ENCODE data around the gene MICB. TPM values are rescaled to one million over a fixed set of nuclear protein-coding genes. Genes with fewer than 3 reads are reported as not detected.
A peak's percentile ranks its signal among the peaks of the same experiment; 100 is the strongest.

MICB gene
- total and polyA plus RNA-seq, 2 donors (not counting 1 experiment from before 2014, with no cell fraction given), result 24.2 to 30.9 TPM

GRCh38 chr6:31557443-31558317 lies 59.7 kb downstream of the MICB start:
- intact Hi-C loops (cut with micrococcal nuclease), result loop anchor here (2.0 kb wide), 1 partner anchor 23 kb away; no protein-coding TSS in a partner anchor
- DNase-seq (no peak), ATAC-seq (ENCODE audit: low read depth) (no peak)
- Histone ChIP-seq H3K27ac (ENCODE audit: low read length in 2 of 2) (peak overlapping the region; percentile 80 to 87), H3K9me3 (ENCODE audit: control extremely low read depth in 1 of 3, control insufficient read depth in 2 of 3, insufficient read depth in 1 of 3, low read length in 2 of 3) (no peaks in the 10 kb centered on the region), H2AFZ (ENCODE audit: insufficient read depth, low read depth, low read length, poor library complexity, severe bottlenecking) (no peak overlapping the region), H3K79me2 (ENCODE audit: control insufficient read depth, insufficient read depth, low read length) (peaks cover 55% of the 10 kb centered on the region), H3K9ac (ENCODE audit: low read length) (peak overlapping the region; percentile 54), H3K36me3 (replicated peaks in 1 of 2; ENCODE audit: control extremely low read depth in 1 of 2, control insufficient read depth in 1 of 2, extremely low read depth in 1 of 2, insufficient read depth in 2 of 2, low read length in 1 of 2) (peaks cover 0 to 3% of the 10 kb centered on the region in 2 experiments), H4K20me1 (ENCODE audit: control insufficient read depth, insufficient read depth, low read length, poor library complexity, severe bottlenecking) (peaks cover 20% of the 10 kb centered on the region), H3K4me2 (replicated peaks; ENCODE audit: low read depth, low read length, poor library complexity, severe bottlenecking) (peak overlapping the region; percentile 92), H3K27me3 (replicated peaks in 1 of 4; ENCODE audit: control extremely low read depth in 1 of 4, control insufficient read depth in 3 of 4, insufficient read depth in 4 of 4, low read length in 3 of 4) (no peaks in the 10 kb centered on the region), H3K4me1 (ENCODE audit: control insufficient read depth in 2 of 2, insufficient read depth in 2 of 2, low read length in 2 of 2) (peaks cover 68 to 69% of the 10 kb centered on the region in 2 donors), H3K4me3 (ENCODE audit: control extremely low read depth in 1 of 5, extremely low read depth in 1 of 5, insufficient read depth in 1 of 5, low read depth in 2 of 5, low read length in 4 of 5) (peak overlapping the region in 4 of 5 experiments; percentile 32 to 61 (median 42))
- Mint-ChIP-seq H3K4me3 (peak overlapping the region; percentile 45), H3K27ac (peak overlapping the region; percentile 32), H3K9me3 (ENCODE audit: insufficient read depth) (no peaks in the 10 kb centered on the region), H3K4me1 (peaks cover 72% of the 10 kb centered on the region), H3K27me3 (no peaks in the 10 kb centered on the region)
- 53% methylated on average over 19 of the region's 24 CpGs for WGBS (ENCODE audit: insufficient coverage)
- TF ChIP-seq EZH2 (IDR thresholded peaks at IDR 0.05; ENCODE audit: borderline replicate concordance, insufficient read depth, low read depth, low read length, poor library complexity, severe bottlenecking) (no peak), CTCF (IDR thresholded peaks at IDR 0.05) (no peak)
- CTCF ChIA-PET, result interaction anchor here (1.2 to 29.4 kb wide), 3 partner anchors 12 to 169 kb away, joined by 4 to 2241 read pairs (median 22); partner anchors contain the start of genes LST1, LTB, NCR3 and TNF
- POLR2A ChIA-PET, result interaction anchor here (0.7 to 42.6 kb wide), 2 partner anchors 27 to 1516 kb away, joined by 5 to 1450 read pairs; partner anchors contain the start of genes HLA-DPA1, LST1, LTA and LTB
